Measurements from ENCODE around the gene CLMN. TPM values are rescaled to one million over a fixed set of nuclear protein-coding genes. Genes with fewer than 3 reads are reported as not detected.

CLMN gene
- total and polyA plus RNA-seq, 2 of the 13 experiments (the other 11 are each of a cell fraction or from before 2014, with no cell fraction given) = 15.1 to 16.7 TPM

DNA sequence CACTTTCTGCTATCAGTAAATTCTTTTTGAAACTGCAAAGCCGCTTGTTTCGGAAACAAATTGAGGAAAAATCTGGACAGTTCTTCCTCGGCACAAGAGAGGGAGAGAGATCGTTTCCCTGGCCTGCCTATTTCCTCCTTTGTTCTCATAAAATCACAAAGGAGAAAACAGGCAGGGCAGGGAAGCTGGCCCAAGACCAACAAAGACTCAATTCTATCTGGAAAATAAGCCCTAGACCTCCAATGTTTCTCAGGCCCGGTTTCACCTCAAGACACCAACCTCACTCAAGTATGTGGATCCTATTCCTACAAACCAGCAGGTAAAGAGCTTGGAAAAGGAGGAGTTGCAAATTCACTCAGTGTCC lies 181.9 kb downstream of the CLMN start:
- Histone ChIP-seq H3K4me1 (ENCODE audit: insufficient read depth, low read length) (peaks cover 19% of the 10 kb centered on the region), H3K4me2 (ENCODE audit: low read depth, low read length) (no peak overlapping the region), H3K79me2 (ENCODE audit: insufficient read depth, low read length) (peaks cover 80% of the 10 kb centered on the region), H3K4me3 (replicated peaks in 1 of 3; ENCODE audit: insufficient read depth in 1 of 3, low read depth in 2 of 3, low read length in 3 of 3) (no peak overlapping the region), H4K20me1 (ENCODE audit: insufficient read depth, low read length) (peaks cover 15% of the 10 kb centered on the region), H3K9me3 (ENCODE audit: low read length) (no peaks in the 10 kb centered on the region), H3K27ac (ENCODE audit: extremely low read length, insufficient read depth, low read length) (no peak overlapping the region), H3K27me3 (ENCODE audit: control insufficient read depth in 1 of 2, insufficient read depth in 2 of 2, low read length in 2 of 2) (no peaks in the 10 kb centered on the region), H3K36me3 (replicated peaks in 1 of 2; ENCODE audit: control insufficient read depth in 1 of 2, insufficient read depth in 2 of 2, low read length in 2 of 2) (peaks cover 0 to 9% of the 10 kb centered on the region in 2 experiments; a peak in 2 of 5 replicates), H3K9ac (ENCODE audit: insufficient read depth, low read depth, low read length) (no peak overlapping the region), H2AFZ (ENCODE audit: low read length) (no peak overlapping the region)
- FAIRE-seq (no peak), ATAC-seq (no peak), DNase-seq (ENCODE audit: low spot score) (no peak)
- ChIA-PET CTCF (ENCODE audit: low intra/inter-chr PET ratio, low total read pairs) (no interaction called here), POLR2A (no interaction called here)
- BruUV-seq (replicated peaks) = no TSS peak
- in situ Hi-C loops (cut with HindIII; ENCODE audit: extremely low pct_ligation_motif_present, low pct_unique_long_range_greater_than_20kb) (no loop called here), intact Hi-C loops (cut with micrococcal nuclease; ENCODE audit: unreplicated experiment) (no loop called here)
- 96% methylated on average over 5 of the region's 5 CpGs for WGBS (ENCODE audit: low lambda C conversion rate)
- TF ChIP-seq ATF7-NPFF (CRISPR knock-in tag; IDR thresholded peaks at IDR 0.05; ENCODE audit: low read depth) = no peak
- TF ChIP-seq TCF7 (IDR thresholded peaks at IDR 0.05; ENCODE audit: low read depth) = no peak
- TF ChIP-seq ZNF382 (CRISPR knock-in tag; IDR thresholded peaks at IDR 0.05; ENCODE audit: borderline replicate concordance) = no peak
- no peak for TF ChIP-seq ZNF639 (CRISPR knock-in tag; conservative IDR thresholded peaks at IDR 0.05)
- TF ChIP-seq, protein P1, sequence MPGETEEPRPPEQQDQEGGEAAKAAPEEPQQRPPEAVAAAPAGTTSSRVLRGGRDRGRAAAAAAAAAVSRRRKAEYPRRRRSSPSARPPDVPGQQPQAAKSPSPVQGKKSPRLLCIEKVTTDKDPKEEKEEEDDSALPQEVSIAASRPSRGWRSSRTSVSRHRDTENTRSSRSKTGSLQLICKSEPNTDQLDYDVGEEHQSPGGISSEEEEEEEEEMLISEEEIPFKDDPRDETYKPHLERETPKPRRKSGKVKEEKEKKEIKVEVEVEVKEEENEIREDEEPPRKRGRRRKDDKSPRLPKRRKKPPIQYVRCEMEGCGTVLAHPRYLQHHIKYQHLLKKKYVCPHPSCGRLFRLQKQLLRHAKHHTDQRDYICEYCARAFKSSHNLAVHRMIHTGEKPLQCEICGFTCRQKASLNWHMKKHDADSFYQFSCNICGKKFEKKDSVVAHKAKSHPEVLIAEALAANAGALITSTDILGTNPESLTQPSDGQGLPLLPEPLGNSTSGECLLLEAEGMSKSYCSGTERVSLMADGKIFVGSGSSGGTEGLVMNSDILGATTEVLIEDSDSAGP (CRISPR knock-in tag; IDR thresholded peaks at IDR 0.05; ENCODE audit: borderline replicate concordance) = no peak
- TF ChIP-seq CTCF (CRISPR knock-in tag; IDR thresholded peaks at IDR 0.05) = no peak
- no peak for TF ChIP-seq ZNF597 (CRISPR knock-in tag; IDR thresholded peaks at IDR 0.05)
- no peak for TF ChIP-seq HNF4G (IDR thresholded peaks at IDR 0.05; ENCODE audit: borderline replicate concordance, low read depth, low read length)
- no peak for TF ChIP-seq HNF4G (CRISPR knock-in tag; IDR thresholded peaks at IDR 0.05; ENCODE audit: borderline replicate concordance, low read depth)
- no peak for TF ChIP-seq HMGXB3 (CRISPR knock-in tag; IDR thresholded peaks at IDR 0.05; ENCODE audit: borderline replicate concordance)
- TF ChIP-seq STAT6 (CRISPR knock-in tag; IDR thresholded peaks at IDR 0.05; ENCODE audit: borderline replicate concordance) = no peak

Measured in HepG2 (cell line).